Measurements from ENCODE around the gene FBXL19.

FBXL19 gene

DNA sequence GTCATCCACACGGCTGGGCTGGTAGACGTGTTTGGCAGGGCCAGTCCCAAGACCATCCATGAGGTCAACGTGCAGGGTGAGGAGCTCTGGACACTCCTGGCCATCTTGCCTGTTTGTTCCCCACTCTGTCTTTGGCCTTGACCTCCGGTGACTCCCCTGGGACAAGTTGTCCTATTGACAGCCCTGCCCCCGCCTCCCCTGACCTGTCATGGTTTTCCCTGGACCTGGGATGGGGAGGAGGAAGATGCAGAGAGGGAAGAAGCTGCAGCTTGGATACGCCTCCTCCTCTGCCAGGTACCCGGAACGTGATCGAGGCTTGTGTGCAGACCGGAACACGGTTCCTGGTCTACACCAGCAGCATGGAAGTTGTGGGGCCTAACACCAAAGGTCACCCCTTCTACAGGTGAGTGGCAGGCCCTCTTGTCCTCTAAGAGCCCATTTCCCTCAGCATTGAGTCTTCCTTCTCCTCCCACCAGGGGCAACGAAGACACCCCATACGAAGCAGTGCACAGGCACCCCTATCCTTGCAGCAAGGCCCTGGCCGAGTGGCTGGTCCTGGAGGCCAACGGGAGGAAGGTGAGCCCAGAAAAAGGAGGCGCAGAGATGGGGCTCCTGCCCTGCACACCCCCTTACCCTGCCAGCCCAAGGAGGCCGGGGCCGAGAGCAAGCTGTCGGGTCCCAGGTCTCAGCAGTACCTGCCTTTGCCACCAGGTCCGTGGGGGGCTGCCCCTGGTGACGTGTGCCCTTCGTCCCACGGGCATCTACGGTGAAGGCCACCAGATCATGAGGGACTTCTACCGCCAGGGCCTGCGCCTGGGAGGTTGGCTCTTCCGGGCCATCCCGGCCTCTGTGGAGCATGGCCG lies 63.0 kb downstream of the FBXL19 start:
- DNase-seq (ENCODE audit: low read depth): no peak

DNA sequence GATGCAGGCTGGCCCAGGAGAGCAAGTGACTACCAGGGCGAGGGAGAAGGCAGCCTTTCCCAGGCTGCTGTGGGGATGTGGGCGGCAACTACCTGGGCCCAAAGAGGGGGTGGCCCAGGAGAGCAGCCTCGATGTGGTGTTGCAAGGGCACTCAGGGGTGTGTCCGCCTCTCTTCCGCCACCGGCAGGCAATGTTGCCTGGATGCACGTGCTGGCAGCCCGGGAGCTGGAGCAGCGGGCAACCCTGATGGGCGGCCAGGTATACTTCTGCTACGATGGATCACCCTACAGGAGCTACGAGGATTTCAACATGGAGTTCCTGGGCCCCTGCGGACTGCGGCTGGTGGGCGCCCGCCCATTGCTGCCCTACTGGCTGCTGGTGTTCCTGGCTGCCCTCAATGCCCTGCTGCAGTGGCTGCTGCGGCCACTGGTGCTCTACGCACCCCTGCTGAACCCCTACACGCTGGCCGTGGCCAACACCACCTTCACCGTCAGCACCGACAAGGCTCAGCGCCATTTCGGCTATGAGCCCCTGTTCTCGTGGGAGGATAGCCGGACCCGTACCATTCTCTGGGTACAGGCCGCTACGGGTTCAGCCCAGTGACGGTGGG lies 64.3 kb downstream of the FBXL19 start:
- DNase-seq (ENCODE audit: low read depth): no peak

DNA sequence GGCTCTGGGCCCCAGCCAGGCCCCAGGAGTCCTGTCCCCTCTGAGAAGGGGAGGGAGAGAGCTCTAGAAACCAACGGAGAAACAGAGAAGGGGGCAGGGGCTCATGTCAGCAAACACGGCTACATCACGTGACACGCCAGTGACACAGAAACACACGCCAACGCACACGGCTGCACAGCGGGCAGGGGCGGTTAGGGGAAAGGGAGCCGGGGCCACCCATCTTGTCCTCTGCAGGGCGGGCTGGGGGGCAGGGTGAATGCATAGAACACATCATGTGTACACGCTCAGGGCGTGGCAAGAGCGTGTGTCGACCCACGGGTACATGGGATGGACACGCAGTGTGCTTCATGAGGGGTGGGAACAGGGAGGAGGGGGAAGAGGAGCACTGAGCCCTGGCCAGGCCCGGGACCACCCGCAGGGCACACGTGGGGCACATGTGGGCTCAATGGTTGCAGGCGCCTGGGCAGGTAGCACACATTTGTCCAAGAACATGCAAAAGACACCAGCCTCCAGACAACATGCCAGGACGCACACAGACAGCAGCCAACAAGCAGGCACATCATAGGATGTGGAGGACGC lies 66.2 kb downstream of the FBXL19 start:
- no peak for DNase-seq (ENCODE audit: low read depth)

DNA sequence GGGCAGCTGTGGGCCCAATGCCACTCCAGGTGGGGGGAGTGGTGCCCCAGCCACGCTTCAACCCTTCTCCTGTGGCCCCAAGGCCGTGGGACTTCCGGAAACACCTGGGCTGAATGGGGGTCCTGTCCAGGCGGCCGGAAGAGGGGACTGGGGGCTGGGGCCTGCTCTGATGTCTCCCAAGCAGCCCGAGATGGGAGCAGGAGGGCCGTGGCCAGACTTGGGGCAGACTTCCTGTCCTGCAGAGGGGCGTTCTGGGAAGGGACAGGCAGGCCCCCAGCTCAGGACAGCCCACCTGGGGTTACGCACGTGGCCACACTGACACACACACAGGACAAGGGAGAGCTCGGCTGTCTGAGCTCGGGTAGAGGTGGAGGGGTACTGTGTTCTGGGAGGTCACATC lies 66.7 kb downstream of the FBXL19 start:
- DNase-seq (ENCODE audit: low read depth): no peak

DNA sequence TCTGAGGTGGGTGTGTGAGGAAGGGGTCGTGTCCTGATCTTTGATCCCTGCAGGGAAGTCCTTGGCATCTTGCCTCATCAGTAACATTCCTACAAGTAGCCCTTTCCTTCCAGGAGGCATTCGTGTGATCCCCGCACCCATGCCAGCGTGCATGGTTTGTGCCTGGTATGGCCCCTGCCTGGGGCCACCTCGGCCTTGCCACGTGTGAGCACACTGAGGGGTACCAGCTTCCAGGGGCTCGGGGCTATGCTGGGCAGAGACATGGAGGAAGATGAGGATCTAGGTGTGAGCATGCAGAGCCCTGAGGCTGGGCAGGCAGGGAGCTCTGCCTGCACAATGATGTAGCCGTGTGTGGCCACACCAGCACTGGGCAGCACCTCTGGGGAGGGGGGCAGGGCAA lies 67.7 kb downstream of the FBXL19 start:
- DNase-seq (ENCODE audit: low read depth): no peak

DNA sequence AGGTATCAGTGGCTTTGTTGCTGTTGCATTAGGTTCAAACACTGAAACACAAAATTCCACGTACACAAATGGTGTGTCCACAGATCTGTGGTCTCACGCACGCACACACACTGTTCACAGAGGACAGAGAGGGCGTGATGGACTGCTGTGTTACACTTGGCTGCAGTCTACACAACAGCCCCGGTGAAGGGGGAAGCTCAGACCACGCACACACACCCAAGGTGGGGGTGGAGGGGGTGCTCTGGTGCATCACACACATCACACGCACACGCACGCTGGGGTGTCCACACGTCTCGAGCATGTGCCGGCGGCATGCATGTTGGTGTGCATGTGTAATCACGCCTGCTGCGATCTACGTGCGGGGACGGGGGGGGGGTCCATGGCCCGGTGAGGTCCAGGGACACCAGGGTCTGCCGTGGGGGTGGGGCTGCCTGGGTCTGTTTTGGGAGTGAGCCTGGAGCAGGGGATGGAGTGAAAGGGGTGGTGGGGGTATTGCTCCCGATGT lies 69.0 kb downstream of the FBXL19 start:
- DNase-seq (ENCODE audit: low read depth): no peak

DNA sequence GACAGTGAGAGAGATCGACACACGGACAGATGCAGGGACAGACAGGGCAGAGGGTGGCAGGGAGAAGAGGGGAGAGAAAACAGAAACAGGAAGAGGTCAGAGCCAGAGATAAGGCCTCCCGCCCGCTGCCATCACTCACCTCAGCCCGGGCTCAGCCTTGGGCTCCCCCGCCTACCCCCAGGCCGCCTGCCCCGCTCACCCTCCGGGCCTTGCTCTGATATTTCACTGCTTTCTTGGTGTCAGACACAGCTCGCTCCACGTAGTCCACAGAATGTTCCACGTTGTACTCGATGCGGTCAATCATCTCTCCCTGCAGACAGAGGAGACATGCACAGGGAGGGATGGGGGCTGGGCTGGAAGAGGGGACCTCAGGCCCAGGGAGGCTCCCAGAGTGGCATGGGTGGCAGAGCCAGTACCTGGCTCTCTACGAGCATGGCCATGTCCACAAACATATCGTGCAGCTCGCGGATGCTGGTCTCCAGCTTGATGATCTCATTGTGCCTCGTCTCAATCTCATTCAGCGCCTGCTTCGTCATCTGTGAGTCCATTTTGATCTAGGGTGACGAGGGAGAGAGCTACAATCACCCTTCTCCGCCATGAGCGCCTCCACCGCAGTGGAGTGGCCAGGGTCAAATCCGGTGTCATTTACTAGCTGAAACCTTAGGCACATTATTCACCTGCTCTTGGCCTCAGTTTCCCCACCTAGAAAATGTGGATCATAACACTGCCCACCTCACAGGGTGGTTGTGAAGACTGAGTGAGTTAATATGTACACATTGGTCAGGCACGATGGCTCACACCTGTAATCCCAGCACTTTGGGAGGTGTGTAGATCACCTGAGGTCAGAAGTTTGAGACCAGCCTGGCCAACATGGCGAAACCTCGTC lies 69.8 kb downstream of the FBXL19 start:
- DNase-seq (ENCODE audit: low read depth): no peak

DNA sequence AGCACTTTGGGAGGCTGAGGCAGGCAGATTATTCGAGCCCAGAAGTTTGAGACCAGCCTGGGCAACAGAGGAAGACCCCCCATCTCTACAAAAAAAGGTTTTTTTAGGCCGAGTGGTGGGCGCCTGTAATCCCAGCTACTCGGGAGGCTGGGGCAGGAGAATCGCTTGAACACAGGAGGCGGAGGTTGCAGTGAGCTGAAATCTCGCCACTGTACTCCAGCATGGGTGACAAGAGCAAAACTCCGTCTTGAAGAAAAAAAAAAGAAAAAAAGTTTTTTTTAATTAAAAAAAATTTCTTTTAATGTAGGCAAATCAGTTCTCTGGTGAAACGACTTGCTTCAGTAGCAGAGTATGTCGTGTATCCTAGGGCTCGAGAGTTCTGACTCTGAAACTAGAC lies 72.6 kb downstream of the FBXL19 start:
- DNase-seq (ENCODE audit: low read depth): no peak

DNA sequence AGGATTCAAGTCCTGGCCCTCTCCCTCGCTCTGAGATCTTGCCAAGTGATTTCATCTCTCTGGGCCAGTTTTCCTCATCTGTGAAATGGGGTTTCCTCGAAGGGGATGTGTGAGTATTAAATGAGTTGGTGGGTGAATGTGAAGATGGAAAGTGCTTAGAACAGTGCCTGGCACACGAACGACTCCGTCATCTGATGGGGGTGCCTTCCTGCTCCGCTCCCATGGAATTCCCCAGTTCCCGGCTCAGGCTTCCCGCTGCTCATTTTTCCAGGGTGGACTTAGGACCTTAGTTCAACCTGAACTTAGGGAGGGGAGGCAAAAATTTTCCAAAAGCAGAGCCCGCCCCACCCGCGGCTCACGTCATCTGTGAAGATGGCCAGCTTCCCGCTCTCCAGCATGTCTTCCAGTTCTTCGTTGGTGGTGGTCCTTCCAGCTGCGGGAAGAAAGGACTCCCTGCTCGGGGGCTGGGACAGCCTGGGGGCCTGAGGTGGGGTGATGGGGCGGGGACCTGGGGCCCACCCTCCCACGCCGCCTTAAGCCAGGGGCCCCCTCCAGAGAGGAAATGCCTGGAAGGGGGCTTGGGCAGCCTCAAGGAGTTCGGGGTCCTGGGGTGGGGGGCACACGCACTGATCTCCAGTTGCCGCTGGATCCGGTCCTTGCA lies 73.1 kb downstream of the FBXL19 start:
- no peak for DNase-seq (ENCODE audit: low read depth)

DNA sequence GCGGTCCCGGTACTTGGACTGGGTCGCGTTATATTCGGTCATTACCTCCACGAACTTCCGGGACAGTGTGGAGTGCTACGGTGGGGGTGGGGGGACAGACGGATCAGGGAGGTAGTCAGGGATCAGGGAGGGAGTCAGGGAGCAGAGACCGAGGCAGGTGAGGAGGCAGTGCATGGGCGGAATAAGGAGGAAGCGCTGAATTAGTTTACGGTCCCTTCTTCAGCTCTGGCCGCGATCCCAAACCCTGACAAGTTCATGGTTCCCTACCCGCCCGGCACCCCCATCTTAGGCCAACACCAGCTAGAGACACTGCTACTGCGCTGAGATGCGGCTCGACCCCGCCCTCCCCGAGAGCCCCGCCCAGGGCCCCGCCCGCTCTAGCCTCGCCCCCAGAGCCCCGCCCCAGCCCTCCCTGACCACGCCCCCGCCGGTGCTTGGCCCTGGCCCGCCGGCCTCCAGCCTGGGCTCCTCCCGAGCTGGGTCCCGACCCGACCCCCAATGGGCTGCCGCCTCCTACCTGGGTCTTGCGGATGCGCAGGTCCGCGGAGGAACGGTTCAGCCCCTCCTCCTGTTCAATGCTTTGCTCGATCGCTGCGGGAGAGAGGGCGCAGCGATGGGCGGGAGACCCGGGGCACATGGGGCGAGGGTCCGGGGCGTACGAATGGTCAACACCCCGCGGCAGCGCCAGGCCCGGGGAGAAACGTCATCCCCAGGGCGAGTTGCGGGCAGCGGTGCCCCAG lies 73.8 kb downstream of the FBXL19 start:
- peak; percentile 70 for DNase-seq (ENCODE audit: low read depth)

DNA sequence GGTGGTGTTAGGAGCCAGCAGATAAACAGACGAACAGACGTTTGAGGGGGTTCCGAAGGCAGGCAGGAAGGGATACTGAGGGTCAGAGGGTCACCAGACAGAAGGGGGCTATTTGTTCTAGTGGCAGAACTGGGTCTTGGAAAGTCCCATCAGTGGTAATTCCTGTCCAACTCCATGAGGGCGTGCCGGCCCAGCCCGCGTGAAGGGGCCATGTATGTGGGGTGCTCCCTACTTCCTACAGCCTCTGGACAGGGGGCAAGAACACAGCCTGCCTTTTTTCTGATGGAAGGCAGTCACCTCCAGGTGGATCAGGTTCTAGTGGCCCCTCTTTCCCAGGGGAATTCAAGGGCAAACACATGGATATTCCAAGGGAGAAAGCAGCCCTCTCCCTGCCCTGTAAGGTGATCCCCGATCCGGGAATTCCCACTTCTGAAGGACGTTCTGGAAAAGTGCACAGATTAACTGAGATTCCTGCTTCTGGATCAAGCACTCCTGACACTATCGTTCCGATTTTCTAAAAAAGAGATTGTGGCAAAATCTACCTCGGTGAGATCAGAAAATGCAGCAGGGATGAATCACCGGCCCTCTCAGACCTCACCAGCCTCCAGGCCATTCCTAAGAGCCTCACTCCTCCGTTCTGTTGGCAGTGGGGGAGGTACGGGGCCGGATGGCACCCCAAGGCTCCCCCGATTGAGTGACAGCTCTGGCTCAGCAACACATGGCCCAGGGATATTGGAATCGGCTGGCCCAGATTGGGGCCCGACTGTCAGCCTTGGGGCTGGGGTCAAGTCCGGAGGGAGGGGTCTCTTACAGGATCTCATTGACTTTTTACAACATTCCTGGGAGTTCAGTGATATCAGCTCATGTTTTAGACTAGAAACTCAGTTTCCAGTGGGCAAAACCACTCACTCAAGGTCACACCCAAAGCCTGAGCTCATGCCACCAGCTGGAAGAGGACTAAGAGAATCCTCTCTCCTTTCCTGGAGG lies 74.6 kb downstream of the FBXL19 start:
- DNase-seq (ENCODE audit: low read depth): no peak
